Fibroblast of skin of abdomen (primary cell): ENCODE measurements around the gene ZNF302. TPM values are rescaled to one million over a fixed set of nuclear protein-coding genes. Genes with fewer than 3 reads are reported as not detected.
"Not testable (repeated sequence)": the region's sequence is repeated elsewhere in the genome, so short reads cannot be mapped to it uniquely, and the experiment has no call there.

Experiments
- DNase-seq: peaks from one replicate; pipeline ENCODE4 v3.0.0-alpha.2; 2013
- polyA plus RNA-seq, 2 experiments: library from polyadenylated mRNA; unstranded; fragments of 120-200 nt; gene quantifications; one replicate each; pipeline ENCODE4 v1.2.1, GENCODE V29; 2013; ENCODE audit not compliant: insufficient read length in 2 of 2

The ZNF302 gene
- 19.9 TPM for polyA plus RNA-seq (2013, experiment 1 of 2; ENCODE audit: insufficient read length)
- 19.0 TPM for polyA plus RNA-seq (2013, experiment 2 of 2; ENCODE audit: insufficient read length)

DNA sequence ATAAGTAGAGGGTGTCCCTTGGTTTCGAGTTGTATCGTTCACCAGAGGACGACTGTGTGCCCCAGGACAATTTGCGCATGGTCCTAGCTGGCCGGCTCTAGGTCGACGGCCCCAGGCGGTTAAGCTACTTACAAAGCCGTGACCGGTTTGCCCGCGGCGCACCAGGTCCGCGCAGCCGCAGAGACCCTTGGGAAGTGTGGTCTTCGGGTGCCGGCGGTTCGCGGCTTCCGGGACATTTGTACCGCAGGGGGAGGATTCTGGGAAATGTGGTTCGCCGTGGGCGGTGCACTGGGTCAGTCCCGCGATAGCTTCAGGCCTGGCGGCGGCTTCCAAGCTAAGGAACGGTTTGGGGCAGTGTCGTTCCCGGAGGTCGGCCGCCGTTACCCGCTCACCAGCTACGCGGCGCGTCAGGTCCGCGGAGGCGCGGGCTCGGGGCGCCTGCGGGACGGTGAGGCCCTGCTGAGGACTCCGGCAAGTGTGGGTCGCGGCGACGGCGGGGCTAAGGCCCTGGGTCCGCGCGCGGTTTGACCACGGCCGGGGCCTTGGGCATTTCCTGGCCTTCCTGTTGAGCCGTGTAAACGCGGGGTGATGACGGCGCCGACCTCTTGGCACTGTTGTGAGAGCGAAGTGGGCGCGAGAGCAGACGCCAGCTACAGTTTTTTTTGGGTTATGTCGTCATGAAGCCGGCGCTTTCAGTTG lies at the start of gene ZNF302:
Gene ZNF302 (plus strand): TSS at position 293 of the 699 bp plus-strand sequence. CDS start 1,127 bp downstream, outside the sequence.
- peak; percentile 97 for DNase-seq

DNA sequence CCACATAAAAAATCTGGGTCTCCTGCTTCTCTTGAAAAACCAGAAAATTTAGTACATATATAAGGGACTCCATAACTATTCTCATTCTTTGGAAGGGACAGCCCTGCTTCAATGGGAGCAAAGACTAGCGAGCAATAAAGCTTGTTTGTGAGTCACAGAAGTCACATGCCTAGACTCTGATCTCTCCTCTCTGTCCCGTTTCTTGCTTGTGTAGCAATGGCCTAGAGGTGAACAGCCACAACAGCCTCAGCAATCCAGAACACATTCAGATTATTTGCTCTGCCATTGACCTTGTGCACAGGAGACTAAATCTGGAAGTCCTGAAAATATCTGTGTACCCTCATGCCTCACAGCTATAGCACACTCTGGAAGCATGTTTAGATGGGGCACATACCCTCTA lies 43.7 kb upstream of the ZNF302 start:
- DNase-seq: no peak

DNA sequence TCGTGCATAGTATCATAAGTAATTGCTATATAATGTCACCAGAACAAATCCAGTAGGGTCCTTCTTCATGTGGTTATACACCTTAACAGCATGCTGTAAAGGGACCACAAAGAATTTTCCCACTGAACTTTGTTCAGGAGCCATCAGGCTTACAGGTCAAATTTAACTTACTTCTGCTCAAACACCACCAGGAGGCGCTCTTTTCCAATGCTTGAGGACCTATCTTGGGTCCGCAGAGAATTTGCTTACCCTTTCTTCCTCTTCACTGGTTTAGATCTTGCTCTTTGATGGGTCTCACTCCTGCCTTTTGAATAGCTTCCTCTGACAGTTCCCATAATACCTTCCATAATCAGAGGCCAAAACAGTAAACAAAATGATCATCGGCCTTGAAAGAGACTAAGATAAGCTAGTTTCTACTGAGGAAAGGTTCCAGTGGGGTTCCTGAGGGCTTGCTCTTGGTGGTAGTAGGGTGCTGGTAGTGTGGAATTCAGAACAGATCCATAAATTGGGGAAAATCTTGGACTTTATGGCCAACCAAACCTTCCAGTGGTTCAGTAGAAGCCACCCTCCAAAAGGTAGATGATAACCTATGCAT lies 37.9 kb upstream of the ZNF302 start:
- DNase-seq: peak; percentile 64

DNA sequence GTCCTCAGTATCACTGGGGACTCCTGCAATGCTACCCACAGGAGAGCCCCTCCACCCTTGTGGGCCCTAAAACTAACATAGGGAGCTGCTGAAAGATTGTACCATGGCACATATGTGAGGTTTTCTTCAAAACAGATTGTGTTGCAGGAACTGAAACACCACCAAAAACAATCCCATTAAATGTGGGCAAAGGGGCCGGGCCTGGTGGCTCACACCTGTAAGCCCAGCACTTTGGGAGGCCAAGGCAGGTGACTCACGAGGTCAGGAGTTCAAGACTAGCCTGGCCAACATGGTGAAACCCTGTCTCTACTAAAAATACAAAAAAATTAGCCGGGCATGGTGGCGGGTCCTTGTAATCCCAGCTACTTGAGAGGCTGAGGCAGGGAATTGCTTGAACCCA lies 35.2 kb upstream of the ZNF302 start:
- DNase-seq: no peak

DNA sequence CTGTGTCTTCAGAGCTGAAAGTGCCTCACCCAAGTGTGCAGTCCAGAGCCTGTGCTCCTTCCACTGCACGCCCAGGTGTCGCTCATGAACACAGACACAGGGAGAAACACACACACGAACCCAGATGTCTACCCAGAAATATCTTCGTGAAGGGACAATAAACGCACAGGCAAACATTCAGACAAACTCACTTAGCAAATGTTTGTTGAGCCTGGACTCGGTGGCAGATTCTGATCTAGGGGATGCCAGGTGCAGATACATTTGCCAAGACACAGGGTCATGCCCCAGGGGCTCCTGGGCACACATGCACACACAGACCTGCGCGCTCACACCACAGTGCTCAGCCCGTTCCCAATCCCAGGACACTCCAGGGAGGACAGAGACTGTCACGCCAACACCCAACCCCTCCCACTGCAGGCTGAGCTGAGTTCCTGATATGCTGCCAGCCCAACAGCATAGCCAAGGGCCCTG lies 32.5 kb upstream of the ZNF302 start:
- no peak for DNase-seq

DNA sequence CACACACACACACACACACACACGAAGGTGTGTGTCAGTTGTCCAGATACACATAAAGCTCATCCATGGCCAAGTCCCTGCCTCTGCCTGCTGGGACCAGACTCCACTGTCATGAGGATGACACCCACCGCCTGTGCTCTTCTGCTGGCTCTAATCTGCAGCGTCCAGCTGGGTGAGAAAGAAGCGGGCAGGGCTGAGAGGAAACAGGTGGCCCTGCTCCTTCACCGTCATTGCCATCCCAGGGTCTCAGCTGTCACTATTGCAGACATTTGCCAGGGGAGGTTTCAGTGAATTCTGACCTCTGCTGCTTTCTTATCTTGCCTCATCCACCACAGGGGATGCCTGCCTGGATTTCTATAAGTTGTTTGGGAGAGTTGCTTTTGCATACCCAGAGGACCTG lies 31.9 kb upstream of the ZNF302 start:
- no peak for DNase-seq

DNA sequence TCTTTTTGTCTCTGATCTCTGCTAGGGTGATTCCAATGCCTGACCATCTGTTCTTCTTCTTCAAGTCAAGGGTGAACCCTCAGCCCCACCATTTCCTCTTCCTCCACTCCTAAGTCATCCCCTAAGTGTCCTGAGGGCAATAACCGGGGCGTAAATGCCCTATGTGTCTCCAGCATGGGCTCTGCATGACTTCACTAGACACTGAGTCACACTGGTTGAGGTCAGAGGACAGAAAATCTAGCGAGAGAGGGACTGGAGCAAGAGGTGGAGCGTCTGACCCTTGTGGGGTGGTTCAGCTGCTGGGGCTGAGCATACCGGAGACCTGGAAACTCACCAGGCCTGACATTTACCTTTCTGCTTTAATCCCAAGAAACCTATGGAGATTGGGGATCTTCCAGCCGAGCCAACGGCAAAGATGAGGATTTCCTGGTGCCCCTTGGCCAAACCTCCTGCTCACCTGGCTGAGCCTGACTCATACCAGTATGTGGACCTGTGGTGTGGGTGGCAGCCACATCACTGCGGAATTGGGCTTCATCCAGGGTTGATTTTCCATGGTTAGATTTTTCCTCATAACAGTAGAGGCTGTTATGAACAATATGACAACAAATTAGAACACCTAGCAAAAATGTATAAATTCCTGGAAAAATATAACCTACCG lies 27.5 kb upstream of the ZNF302 start:
- no peak for DNase-seq

DNA sequence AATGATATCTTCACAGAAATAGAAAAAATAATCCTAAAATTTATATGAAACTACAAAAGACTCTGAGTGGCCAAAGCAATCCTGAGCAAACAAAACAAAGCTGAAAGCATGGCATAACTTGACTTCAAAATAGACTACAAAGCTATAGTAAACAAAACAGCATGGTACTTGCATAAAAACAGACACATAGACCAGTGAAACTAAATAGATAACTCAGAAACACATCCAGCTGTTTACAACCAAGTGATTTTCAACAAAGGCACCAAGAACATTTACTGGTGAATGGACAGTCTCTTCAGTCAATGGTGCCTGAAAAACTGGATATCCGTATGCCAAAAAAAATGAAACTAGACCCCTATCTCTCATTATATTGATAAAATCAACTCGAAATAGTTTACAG lies 25.7 kb upstream of the ZNF302 start:
- no peak for DNase-seq

DNA sequence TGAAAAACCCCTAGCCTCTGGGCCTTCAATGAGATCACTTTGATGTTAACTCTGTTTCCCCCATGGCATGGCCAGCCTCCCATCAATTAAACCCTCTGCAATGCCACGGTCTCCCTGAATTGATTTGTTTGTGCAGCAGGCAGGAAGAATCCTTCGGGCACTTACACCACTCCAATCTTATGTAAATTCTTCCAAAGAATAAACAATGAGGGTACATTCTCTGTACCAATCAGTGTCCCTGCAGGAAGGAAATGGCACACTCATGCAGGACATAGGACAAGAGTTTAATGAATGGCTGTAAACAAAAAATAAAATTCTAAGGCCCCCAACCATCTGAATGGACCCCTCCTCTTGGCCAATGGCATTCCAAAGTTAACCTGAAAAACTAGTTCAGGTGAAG lies 22.7 kb upstream of the ZNF302 start:
- no peak for DNase-seq

DNA sequence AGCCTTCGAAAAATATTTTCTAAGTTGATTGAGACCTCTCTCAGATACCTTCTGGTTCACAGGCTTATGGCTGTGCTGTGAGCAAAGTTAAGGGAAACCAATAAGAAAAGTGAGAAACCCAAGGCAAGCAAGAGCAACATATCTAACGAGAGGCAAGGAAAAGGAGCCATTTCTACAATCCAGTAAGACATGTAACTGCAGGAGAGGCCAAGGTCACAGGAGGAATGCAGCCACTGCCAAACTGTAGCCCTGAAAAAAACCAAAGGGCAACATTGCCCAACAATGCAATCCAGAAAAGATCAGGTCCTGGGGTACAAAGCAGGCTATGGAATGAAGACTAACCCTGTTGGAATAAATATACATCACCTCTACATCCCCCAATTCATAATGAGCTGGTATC lies 21.8 kb upstream of the ZNF302 start:
- DNase-seq: no peak

DNA sequence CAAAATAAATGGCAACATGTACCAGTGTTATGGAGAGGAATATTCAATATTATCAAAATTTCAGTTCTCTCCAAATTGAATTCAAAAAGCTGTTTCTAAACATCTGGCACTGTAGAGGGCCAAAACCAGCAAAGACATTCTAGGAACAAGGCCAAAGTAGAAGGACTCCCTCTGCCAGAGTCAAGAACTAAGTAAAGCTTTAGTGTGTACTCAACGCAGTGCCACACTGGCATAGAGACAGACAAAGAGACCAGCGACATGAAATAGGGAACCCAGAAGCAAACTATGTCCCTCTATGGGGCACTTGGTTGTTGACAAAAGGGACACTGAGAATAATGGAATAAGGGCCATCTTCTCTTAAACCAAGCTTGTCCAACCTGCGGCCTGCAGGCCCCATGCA lies 16.1 kb upstream of the ZNF302 start:
- DNase-seq: no peak

DNA sequence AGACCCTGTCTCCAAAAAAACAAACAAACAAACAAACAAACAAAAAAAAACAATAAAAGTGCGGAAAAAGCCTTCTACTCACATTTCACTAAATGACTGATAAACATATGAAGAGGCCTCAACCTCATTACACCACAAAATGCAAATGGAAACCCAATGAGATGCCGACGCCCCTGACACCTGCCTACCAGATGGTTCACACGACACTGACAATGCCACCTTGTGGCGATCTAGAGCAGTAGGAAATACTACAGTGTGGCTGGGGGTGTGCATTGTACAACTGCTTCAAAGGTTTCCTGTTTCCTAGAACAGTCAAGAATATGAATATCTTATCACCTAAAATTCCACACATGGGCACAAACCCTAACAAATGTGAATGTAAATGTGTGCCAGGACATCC lies 14.6 kb upstream of the ZNF302 start:
- DNase-seq: no peak

DNA sequence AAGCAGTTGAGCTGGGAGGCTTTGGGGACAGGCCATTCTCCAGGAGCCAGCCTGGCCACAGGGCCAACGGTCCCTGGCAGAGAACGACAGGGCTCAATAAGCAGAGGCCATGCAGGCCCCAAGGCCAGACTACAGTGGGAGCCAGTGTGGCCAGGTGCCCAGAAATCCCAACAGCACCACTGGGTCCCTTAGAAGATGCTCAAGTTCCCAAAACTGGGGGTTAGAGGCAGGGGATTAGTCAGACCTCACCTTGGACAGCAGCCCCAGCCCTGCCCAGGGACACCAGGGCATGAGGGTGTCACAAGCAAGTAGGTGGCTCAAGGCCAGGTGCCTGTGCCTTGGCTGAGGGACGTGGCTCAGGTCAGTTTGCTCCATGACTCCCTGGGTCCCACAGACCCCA lies 13.3 kb upstream of the ZNF302 start:
- DNase-seq: no peak

DNA sequence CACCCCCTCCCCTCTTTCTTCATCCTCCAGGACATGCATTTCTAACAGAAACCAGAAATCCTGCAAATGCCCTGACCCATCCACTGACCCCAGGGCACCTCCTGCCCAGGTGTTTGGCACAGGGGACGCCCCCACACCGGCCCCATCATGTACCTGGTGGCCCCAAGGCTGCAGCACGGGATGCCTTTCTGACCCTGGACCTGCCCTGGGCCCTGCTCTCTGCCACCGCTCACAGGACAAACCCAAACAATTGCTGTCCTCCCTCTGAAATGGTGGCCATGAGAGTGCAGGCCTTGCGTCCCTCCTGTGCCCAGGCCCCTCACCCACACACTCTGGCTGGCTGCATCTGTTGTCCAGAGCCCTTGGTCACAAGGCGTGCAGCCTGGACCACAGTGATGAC lies 12.6 kb upstream of the ZNF302 start:
- DNase-seq: no peak

DNA sequence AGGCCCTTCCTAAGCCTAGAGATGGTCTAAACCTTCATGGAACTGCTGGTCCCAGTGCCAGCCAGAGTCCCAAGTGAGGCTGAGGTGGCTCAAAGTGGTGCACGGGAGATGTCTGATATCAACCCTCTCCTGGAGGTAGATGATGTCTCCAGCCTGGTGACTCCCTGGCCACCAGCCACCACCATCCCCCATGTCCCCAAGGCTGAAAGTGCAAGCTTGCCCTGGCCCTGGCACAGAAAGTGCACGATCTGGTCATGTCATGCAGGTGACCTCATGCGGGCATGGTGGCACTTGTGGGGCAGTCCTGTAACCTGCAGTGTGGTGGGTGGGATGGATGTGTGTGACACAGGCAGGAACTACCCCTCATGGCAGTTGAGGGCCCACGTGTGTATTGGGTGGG lies 12.2 kb upstream of the ZNF302 start:
- DNase-seq: not testable (repeated sequence)

DNA sequence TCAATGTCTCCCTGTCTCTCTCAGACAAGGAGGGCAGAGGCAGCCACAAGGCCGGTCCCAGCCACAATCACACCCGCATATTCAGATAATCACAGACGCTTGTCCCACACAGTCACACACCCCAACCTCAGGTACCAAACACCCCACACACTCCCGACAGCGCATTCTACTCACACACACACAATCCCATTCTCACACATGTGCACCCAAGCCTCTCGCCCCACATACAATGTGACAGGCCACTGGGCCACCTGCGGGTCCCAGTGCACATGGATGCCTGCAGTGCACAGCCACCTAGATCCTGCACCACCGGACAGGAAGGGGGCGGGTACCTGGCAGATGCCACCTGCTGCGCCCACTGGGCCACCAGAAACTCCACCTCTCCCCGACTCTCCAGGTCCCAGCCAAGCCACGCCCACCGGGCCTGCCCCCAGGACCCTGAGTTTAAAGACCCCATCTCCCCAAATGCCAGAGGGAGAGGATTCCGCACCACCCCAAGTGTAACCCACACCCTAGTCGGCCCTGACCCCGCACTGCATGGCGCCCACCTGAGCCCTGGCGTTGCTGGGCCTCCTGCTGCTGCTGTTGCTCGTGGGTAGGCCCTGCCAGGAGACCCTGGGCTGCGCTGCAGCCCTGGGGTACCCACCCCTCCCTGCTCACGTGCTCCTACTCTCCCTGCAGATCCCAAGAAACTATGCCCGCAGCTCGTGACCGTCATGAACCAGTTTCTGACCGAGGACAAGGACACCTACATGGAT lies 11.1 kb upstream of the ZNF302 start:
- no peak for DNase-seq

DNA sequence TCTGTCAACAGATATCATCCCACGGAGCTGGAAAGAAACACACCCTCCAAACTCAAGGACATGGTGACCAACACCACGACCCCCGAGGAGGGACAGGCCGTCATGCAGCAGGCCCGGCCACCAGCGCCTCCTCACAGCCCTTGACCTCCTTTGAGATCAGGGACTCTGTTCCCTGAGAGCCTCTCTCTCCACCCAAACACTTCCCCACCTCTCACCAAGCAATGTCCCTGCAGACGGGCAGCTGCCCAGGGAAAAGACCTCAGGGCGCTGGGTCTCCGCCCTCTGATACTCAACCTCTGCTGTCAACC lies 10.6 kb upstream of the ZNF302 start:
- DNase-seq: no peak

DNA sequence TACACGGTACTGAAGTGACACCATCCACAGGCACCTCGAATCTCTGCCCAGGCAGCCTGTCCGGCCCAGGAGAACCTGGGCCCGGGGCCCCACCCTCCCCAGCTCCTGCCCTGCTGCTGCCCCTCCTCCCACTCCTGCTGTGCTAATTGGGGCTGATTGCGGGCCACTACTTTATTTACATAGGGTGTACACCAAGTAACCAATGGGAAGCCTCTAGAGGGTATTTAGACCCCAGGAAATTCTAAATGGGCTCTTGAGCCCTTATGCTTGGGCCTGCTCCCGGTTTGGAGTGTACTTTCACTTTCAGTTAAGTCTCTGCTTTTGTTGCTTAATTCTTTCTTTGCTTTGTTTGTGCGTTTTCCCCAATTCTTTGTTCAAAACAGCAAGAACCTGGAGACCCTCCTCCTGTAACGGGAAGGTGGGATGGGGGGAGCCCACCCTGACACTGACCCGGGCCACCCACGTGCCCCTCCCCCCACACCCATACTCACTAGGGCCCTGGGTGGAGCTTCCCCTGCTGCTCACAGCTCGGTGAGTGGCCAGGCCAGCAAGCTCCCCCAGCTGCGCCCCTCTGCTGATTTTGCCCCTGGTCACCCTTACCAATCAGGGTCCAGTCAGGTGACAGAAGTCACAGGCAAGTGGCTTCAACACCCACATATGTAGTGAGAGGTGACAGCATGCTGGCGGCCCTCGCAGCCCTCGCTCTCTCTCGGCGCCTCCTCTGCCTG lies 10.0 kb upstream of the ZNF302 start:
- DNase-seq: no peak

DNA sequence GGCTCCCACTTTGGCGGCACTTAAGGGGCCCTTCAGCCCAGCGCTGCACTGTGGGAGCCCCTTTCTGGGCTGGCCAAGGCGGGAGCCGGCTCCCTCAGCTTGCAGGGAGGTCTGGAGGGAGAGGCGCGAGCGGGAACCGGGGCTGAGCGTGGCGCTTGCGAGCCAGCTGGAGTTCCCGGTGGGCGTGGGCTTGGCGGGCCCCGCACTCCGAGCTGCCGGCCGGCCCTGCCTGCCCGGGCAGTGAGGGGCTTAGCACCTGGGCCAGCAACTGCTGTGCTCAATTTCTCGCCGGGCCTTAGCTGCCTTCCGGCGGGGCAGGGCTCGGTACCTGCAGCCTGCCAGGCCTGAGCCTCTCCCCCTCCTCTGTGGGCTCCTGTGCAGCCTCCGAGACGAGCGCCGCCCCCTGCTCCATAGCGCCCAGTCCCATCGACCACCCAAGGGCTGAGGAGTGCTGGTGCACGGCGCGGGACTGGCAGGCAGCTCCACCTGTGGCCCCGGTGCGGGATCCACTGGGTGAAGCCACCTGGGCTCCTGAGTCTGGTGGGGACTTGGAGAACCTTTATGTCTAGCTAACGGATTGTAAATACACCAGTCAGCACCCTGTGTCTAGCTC lies 9.3 kb upstream of the ZNF302 start:
- DNase-seq: not testable (repeated sequence)

DNA sequence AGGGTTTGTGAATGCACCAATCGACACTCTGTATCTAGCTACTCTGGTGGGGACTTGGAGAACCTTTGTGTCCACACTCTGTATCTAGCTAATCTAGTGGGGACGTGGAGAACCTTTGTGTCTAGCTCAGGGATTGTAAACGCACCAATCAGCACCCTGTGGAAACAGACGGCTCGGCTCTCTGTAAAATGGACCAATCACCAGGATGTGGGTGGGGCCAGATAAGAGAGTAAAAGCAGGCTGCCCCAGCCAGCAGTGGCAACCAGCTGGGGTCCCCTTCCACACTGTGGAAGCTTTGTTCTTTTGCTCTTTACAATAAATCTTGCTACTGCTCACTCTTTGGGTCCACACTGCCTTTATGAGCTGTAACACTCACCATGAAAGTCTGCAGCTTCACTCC lies 8.8 kb upstream of the ZNF302 start:
- not testable (repeated sequence) for DNase-seq

DNA sequence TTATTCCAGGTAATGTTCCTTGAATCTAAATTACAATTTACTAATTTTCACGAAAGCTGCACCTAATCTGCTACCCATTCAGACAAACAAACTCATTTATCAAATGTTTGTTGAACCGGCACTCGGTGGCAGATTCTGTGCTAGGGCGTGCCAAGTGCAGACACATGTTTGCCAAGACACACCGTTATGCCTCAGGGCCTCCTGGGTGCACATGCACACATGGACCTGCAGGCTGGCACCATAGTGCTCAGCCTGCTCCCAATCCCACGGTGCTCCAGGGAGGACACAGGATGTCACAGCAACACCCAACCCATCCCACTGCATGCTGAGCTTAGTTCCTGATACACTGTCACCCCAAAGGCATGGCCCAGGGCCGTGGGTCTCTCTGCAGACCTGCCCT lies 8.2 kb upstream of the ZNF302 start:
- DNase-seq: no peak

DNA sequence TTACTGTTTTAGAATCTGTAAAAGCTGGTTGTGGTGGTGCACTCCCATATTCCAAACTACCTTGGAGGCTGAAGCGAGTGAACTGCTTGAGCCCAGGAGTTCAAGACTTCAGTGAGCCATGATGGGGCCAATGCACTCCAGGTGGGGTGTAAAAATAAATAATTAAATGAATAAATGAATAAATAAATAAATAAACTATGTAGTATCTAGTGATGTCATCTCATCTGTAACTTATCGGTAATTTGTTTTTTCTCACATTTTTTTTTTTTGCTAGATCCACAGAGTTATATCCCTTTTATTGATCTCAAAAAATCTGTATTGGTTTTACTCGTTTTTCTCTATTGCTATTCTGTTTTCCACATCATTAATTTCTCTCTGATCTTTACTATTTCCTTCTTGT lies 5.5 kb upstream of the ZNF302 start:
- no peak for DNase-seq
